GM11168 (cell line): ENCODE results near the gene RHOXF2B.

Source experiments
- in situ Hi-C: fragments of 300-500 bp; cut with MboI; formaldehyde crosslinking; loops from one replicate; pipeline ENCODE4 v1.12.0; 2022; ENCODE audit warnings: low sequenced_read_pairs; ENCODE audit not compliant: unreplicated experiment

RHOXF2B gene

DNA sequence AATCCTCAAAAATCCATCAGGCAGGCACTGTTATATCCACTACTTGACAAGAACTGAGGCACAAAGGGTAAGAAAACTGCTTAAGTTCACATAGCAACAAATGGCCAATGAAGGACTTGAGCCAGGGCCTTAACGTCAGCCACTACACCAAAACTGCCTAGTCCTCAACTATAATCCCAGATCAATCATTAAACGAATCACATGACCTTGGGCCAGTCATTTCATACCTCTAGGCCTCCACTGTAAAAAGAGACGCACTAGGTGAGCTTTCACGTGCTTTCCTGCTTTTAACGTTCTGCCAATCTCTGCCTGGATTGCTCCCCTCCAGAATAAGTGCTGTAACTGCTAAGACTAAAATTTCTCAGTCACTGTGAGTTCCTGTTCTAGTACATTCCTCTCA, 54.7 kb downstream of the RHOXF2B start:
- in situ Hi-C loops: no loop called here
